Central memory CD8-positive, alpha-beta T cell (primary cell): ENCODE data around the gene MUL1.

Experiments
- ATAC-seq: fragments of 150-1000 bp; cut with Tn5 transposase; replicated peaks from 2 replicates; pipeline ENCODE4 v1.10.0; 2022; ENCODE audit warnings: mild to moderate bottlenecking, moderate FRiP score, moderate number of reproducible peaks; ENCODE audit not compliant: poor library complexity, severe bottlenecking; ENCODE audit errors: extremely low read depth
- DNase-seq, 2 donors: peaks; one replicate each; pipeline ENCODE4 v3.0.0; 2021; ENCODE audit warnings: low spot score in 2 of 2
- H3K27ac Mint-ChIP-seq: one replicate; pipeline ENCODE4 v1.8.0; 2022; ENCODE audit warnings: low read depth, mild to moderate bottlenecking, moderate library complexity, mixed read lengths
- H3K27me3 Mint-ChIP-seq: one replicate; pipeline ENCODE4 v1.8.0; 2022; ENCODE audit warnings: mixed read lengths
- H3K36me3 Mint-ChIP-seq: one replicate; pipeline ENCODE4 v1.8.0; 2022; ENCODE audit warnings: mild to moderate bottlenecking, moderate library complexity, mixed read lengths; ENCODE audit not compliant: insufficient read depth
- H3K4me1 Mint-ChIP-seq: one replicate; pipeline ENCODE4 v1.8.0; 2022; ENCODE audit warnings: mixed read lengths
- H3K4me3 Mint-ChIP-seq: one replicate; pipeline ENCODE4 v1.8.0; 2022; ENCODE audit warnings: mild to moderate bottlenecking, moderate library complexity, mixed read lengths
- H3K9me3 Mint-ChIP-seq: one replicate; pipeline ENCODE4 v1.8.0; 2022; ENCODE audit warnings: mixed read lengths

Gene MUL1

DNA sequence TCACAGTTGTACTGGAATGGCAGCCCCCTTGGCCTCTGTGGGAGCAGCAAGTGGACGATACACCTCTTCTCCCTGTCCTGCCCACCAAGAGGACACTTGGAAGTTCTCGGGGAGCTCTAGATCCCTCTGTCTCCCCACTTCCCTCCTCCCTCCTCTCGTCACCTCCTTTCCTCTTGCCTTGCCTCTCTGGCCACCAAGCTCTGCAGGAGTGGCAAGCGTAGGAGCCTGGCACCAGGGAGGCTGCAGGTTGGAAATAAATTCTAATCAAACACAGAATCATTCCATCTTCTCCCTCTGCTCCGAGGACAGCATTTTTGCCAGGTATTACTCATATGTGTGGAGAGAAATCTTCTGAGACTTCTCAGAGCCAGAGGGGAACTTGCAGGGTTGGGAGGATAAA lies 42.8 kb downstream of the MUL1 start:
- ATAC-seq (no peak), DNase-seq (no peak)
- Mint-ChIP-seq H3K4me1 (no peaks in the 10 kb centered on the region), H3K9me3 (no peaks in the 10 kb centered on the region), H3K27me3 (peaks cover 37% of the 10 kb centered on the region), H3K27ac (no peak overlapping the region), H3K4me3 (no peak overlapping the region), H3K36me3 (no peaks in the 10 kb centered on the region)

GRCh38 chr1:20463502-20463901 lies 44.4 kb downstream of the MUL1 start:
- no peaks in the 10 kb centered on the region for H3K4me1 Mint-ChIP-seq
- no peak overlapping the region for H3K27ac Mint-ChIP-seq
- DNase-seq (no peak), ATAC-seq (no peak)
- no peaks in the 10 kb centered on the region for H3K36me3 Mint-ChIP-seq
- H3K4me3 Mint-ChIP-seq, result no peak overlapping the region
- H3K27me3 Mint-ChIP-seq, result peaks cover 44% of the 10 kb centered on the region
- no peaks in the 10 kb centered on the region for H3K9me3 Mint-ChIP-seq

DNA sequence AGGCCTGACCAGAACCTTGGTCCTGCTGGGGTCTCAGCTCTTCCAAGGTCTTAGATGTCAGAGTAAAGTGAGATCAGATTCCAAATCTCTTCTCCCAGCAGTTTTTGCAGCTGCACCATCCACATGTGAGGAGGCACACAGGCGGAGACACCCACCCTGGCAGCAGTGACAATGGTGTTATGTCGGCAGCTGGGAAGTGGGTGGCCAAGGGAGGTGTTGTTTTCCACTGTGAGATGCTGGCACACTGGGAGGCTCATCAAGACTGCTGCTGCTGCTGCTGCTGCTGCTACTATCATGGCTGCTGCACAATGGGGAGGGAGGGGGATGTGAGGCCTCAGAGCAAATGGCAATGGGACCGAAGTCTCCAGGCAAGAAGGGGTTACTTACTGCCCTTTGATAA lies 45.6 kb downstream of the MUL1 start:
- Mint-ChIP-seq H3K27ac (no peak overlapping the region), H3K4me1 (no peaks in the 10 kb centered on the region), H3K27me3 (peaks cover 34% of the 10 kb centered on the region), H3K36me3 (no peaks in the 10 kb centered on the region), H3K9me3 (no peaks in the 10 kb centered on the region), H3K4me3 (no peak overlapping the region)
- DNase-seq, result no peak
- ATAC-seq, result no peak

- DNase-seq (no peak), ATAC-seq (no peak)
- H3K4me3 Mint-ChIP-seq, result no peak overlapping the region
- no peaks in the 10 kb centered on the region for H3K9me3 Mint-ChIP-seq
- no peak overlapping the region for H3K27ac Mint-ChIP-seq
- H3K4me1 Mint-ChIP-seq, result no peaks in the 10 kb centered on the region
- H3K36me3 Mint-ChIP-seq, result no peaks in the 10 kb centered on the region
- peaks cover 37% of the 10 kb centered on the region for H3K27me3 Mint-ChIP-seq
Observed at GRCh38 chr1:20458717-20459116, 49.2 kb downstream of the MUL1 start.

GRCh38 chr1:20454004-20454403 lies 53.9 kb downstream of the MUL1 start:
- Mint-ChIP-seq H3K9me3 (no peaks in the 10 kb centered on the region), H3K27me3 (peaks cover 25% of the 10 kb centered on the region), H3K36me3 (no peaks in the 10 kb centered on the region), H3K27ac (no peak overlapping the region), H3K4me1 (no peaks in the 10 kb centered on the region), H3K4me3 (no peak overlapping the region)
- no peak for ATAC-seq
- DNase-seq, result no peak

- Mint-ChIP-seq H3K27ac (no peak overlapping the region), H3K4me3 (no peak overlapping the region), H3K4me1 (no peaks in the 10 kb centered on the region), H3K36me3 (no peaks in the 10 kb centered on the region), H3K9me3 (no peaks in the 10 kb centered on the region), H3K27me3 (peaks cover 42% of the 10 kb centered on the region)
- DNase-seq, result no peak
- ATAC-seq, result no peak
Observed at GRCh38 chr1:20449735-20450311, 58.1 kb downstream of the MUL1 start.
